ENCODE measurements around the gene GALC.
"Not testable (repeated sequence)": the region's sequence is repeated elsewhere in the genome, so short reads cannot be mapped to it uniquely, and the experiment has no call there.

The GALC gene

GRCh38 chr14:88032373-88032772 is 39.4 kb upstream of the GALC start:
- H3K4me3 ChIP-seq (ENCODE audit: low read depth, low read length), result no peak overlapping the region
- TF ChIP-seq CTCF (IDR thresholded peaks at IDR 0.05; ENCODE audit: insufficient read depth, low read depth, low read length, missing control alignments), result no peak
- no peak for DNase-seq (ENCODE audit: low read depth)

- H3K4me3 ChIP-seq (ENCODE audit: low read depth, low read length), result no peak overlapping the region
- no peak for TF ChIP-seq CTCF (IDR thresholded peaks at IDR 0.05; ENCODE audit: insufficient read depth, low read depth, low read length, missing control alignments)
- no peak for DNase-seq (ENCODE audit: low read depth)
Measured at GRCh38 chr14:88030892-88031291, 37.9 kb upstream of the GALC start.

GRCh38 chr14:88030079-88030478 is 37.1 kb upstream of the GALC start:
- H3K4me3 ChIP-seq (ENCODE audit: low read depth, low read length), result no peak overlapping the region
- TF ChIP-seq CTCF (IDR thresholded peaks at IDR 0.05; ENCODE audit: insufficient read depth, low read depth, low read length, missing control alignments), result no peak
- no peak for DNase-seq (ENCODE audit: low read depth)

- no peak for TF ChIP-seq CTCF (IDR thresholded peaks at IDR 0.05; ENCODE audit: insufficient read depth, low read depth, low read length, missing control alignments)
- DNase-seq (ENCODE audit: low read depth), result no peak
- no peak overlapping the region for H3K4me3 ChIP-seq (ENCODE audit: low read depth, low read length)
Measured at GRCh38 chr14:88029500-88029899, 36.5 kb upstream of the GALC start.

GRCh38 chr14:88026890-88027289 is 33.9 kb upstream of the GALC start:
- H3K4me3 ChIP-seq (ENCODE audit: low read depth, low read length), result no peak overlapping the region
- no peak for DNase-seq (ENCODE audit: low read depth)
- TF ChIP-seq CTCF (IDR thresholded peaks at IDR 0.05; ENCODE audit: insufficient read depth, low read depth, low read length, missing control alignments), result no peak

- no peak for TF ChIP-seq CTCF (IDR thresholded peaks at IDR 0.05; ENCODE audit: insufficient read depth, low read depth, low read length, missing control alignments)
- H3K4me3 ChIP-seq (ENCODE audit: low read depth, low read length), result no peak overlapping the region
- no peak for DNase-seq (ENCODE audit: low read depth)
Measured at GRCh38 chr14:88025313-88025712, 32.3 kb upstream of the GALC start.

- not testable (repeated sequence) for DNase-seq (ENCODE audit: low read depth); H3K4me3 ChIP-seq (ENCODE audit: low read depth, low read length)
Measured at GRCh38 chr14:88024252-88025086, 31.5 kb upstream of the GALC start.

All from GM12865 (cell line).